RCC 7860 (cell line): ENCODE results near the gene CCDC178.
"Not testable (repeated sequence)": the region's sequence is repeated elsewhere in the genome, so short reads cannot be mapped to it uniquely, and the experiment has no call there.

ENCODE experiments used
- DNase-seq: peaks from one replicate; pipeline ENCODE4 v3.0.0-alpha.2; 2015; ENCODE audit warnings: low spot score
- FAIRE-seq: peaks from 2 replicates; lab custom pipeline; 2012; peaks lifted over from hg19 to GRCh38; lab: Jason Lieb, UNC

CCDC178 gene

GRCh38 chr18:33231474-33232317 is 208.8 kb downstream of the CCDC178 start:
- FAIRE-seq (no peak), DNase-seq (peak; percentile 34)

GRCh38 chr18:33212363-33212762 is 228.2 kb downstream of the CCDC178 start:
- FAIRE-seq = no peak
- DNase-seq = no peak

GRCh38 chr18:33210575-33211189 is 229.8 kb downstream of the CCDC178 start:
- peak; percentile 26 for FAIRE-seq

GRCh38 chr18:33205777-33206176 is 234.7 kb downstream of the CCDC178 start:
- DNase-seq (no peak), FAIRE-seq (no peak)

More at GRCh38 chr18:33210575-33211189, 229.8 kb downstream of the CCDC178 start:
- DNase-seq = no peak

- FAIRE-seq = no peak
- DNase-seq = no peak
Measured at GRCh38 chr18:33201509-33201926, 239.0 kb downstream of the CCDC178 start.

- FAIRE-seq = no peak
- DNase-seq = no peak
Measured at GRCh38 chr18:33195795-33196194, 244.7 kb downstream of the CCDC178 start.

- no peak for DNase-seq
- no peak for FAIRE-seq
Measured at GRCh38 chr18:33194793-33195192, 245.7 kb downstream of the CCDC178 start.

- FAIRE-seq (no peak), DNase-seq (no peak)
Measured at GRCh38 chr18:33184958-33185357, 255.6 kb downstream of the CCDC178 start.

GRCh38 chr18:33184175-33184574 is 256.3 kb downstream of the CCDC178 start:
- no peak for FAIRE-seq
- no peak for DNase-seq

GRCh38 chr18:33183136-33183535 is 257.4 kb downstream of the CCDC178 start:
- DNase-seq (no peak), FAIRE-seq (no peak)

- DNase-seq (no peak), FAIRE-seq (no peak)
Measured at GRCh38 chr18:33181016-33181415, 259.5 kb downstream of the CCDC178 start.

GRCh38 chr18:33169218-33169617 is 271.3 kb downstream of the CCDC178 start:
- FAIRE-seq (no peak), DNase-seq (no peak)

- FAIRE-seq, DNase-seq: not testable (repeated sequence)
Measured at GRCh38 chr18:33164121-33164520, 276.4 kb downstream of the CCDC178 start.

GRCh38 chr18:33161131-33161530 is 279.4 kb downstream of the CCDC178 start:
- DNase-seq (no peak), FAIRE-seq (no peak)

GRCh38 chr18:33159151-33159550 is 281.4 kb downstream of the CCDC178 start:
- no peak for DNase-seq

GRCh38 chr18:33157893-33158292 is 282.6 kb downstream of the CCDC178 start:
- DNase-seq (no peak), FAIRE-seq (no peak)

More at GRCh38 chr18:33159151-33159550, 281.4 kb downstream of the CCDC178 start:
- FAIRE-seq = no peak

GRCh38 chr18:33156906-33157470 is 283.5 kb downstream of the CCDC178 start:
- DNase-seq = no peak

GRCh38 chr18:33154049-33154448 is 286.5 kb downstream of the CCDC178 start:
- FAIRE-seq (no peak), DNase-seq (no peak)

More at GRCh38 chr18:33156906-33157470, 283.5 kb downstream of the CCDC178 start:
- no peak for FAIRE-seq

GRCh38 chr18:33152376-33152775 is 288.1 kb downstream of the CCDC178 start:
- no peak for DNase-seq
- FAIRE-seq = no peak

- DNase-seq, FAIRE-seq: not testable (repeated sequence)
Measured at GRCh38 chr18:33147811-33148210, 292.7 kb downstream of the CCDC178 start.

GRCh38 chr18:33146014-33146413 is 294.5 kb downstream of the CCDC178 start:
- DNase-seq = no peak
- FAIRE-seq = no peak
